H9 (cell line): ENCODE results near the gene MAGEB17. TPM values are rescaled to one million over a fixed set of nuclear protein-coding genes. Genes with fewer than 3 reads are reported as not detected.

Experiments used
- DNase-seq: peaks from one replicate; pipeline ENCODE4 v3.0.0-alpha.2; 2017
- H2AFZ ChIP-seq: one replicate; pipeline ENCODE4 v1.6.1; 2013; ENCODE audit warnings: mild to moderate bottlenecking, low read length, control low read depth, moderate library complexity
- H2AK5ac ChIP-seq: 2 replicates; pipeline ENCODE4 v1.6.1; 2013; ENCODE audit warnings: low read length, control low read depth, mixed read lengths; ENCODE audit not compliant: insufficient read length
- H2BK120ac ChIP-seq: one replicate; pipeline ENCODE4 v1.6.1; 2013; ENCODE audit warnings: low read depth, mild to moderate bottlenecking, low read length, control low read depth, inconsistent platforms; ENCODE audit not compliant: poor library complexity, severe bottlenecking
- H2BK12ac ChIP-seq: 2 replicates; pipeline ENCODE4 v1.6.1; 2013; ENCODE audit warnings: low read length, control low read depth, mixed read lengths, low read depth; ENCODE audit not compliant: insufficient read length
- H2BK15ac ChIP-seq: 2 replicates; pipeline ENCODE4 v1.6.1; 2013; ENCODE audit warnings: low read depth, low read length, control low read depth
- H2BK20ac ChIP-seq: one replicate; pipeline ENCODE4 v1.6.1; 2013; ENCODE audit warnings: low read depth, mild to moderate bottlenecking, low read length, control low read depth, inconsistent platforms; ENCODE audit not compliant: poor library complexity, severe bottlenecking
- H2BK5ac ChIP-seq: 2 replicates; pipeline ENCODE4 v1.6.1; 2013; ENCODE audit warnings: low read length, control low read depth, mixed read lengths; ENCODE audit not compliant: insufficient read length
- H3K14ac ChIP-seq: 2 replicates; pipeline ENCODE4 v1.6.1; 2013; ENCODE audit warnings: low read length, control low read depth; ENCODE audit not compliant: insufficient read depth
- H3K18ac ChIP-seq: 2 replicates; pipeline ENCODE4 v1.6.1; 2013; ENCODE audit warnings: low read depth, mild to moderate bottlenecking, mixed read lengths, low read length, control low read depth; ENCODE audit not compliant: insufficient read length
- H3K23ac ChIP-seq: 2 replicates; pipeline ENCODE4 v1.6.1; 2013; ENCODE audit warnings: low read length, control low read depth, mixed read lengths, low read depth; ENCODE audit not compliant: insufficient read length
- H3K23me2 ChIP-seq: 2 replicates; pipeline ENCODE4 v1.6.1; 2013; ENCODE audit warnings: low read depth, mild to moderate bottlenecking, mixed read lengths, low read length, control low read depth; ENCODE audit not compliant: insufficient read length, poor library complexity, severe bottlenecking
- H3K27ac ChIP-seq: 2 replicates; pipeline ENCODE4 v1.5.1; 2013; ENCODE audit warnings: low read length, control low read depth, mixed read lengths, low read depth; ENCODE audit not compliant: insufficient read length
- H3K27me3 ChIP-seq: 2 replicates; pipeline ENCODE4 v1.6.1; 2013; ENCODE audit warnings: low read length, control low read depth, inconsistent platforms; ENCODE audit not compliant: insufficient read depth
- H3K4ac ChIP-seq: 2 replicates; pipeline ENCODE4 v1.6.1; 2013; ENCODE audit warnings: low read depth, mild to moderate bottlenecking, control low read depth, inconsistent platforms, low read length, moderate library complexity
- H3K4me1 ChIP-seq: 2 replicates; pipeline ENCODE4 v1.6.1; 2013; ENCODE audit warnings: low read length, control low read depth, inconsistent platforms; ENCODE audit not compliant: insufficient read depth
- H3K4me2 ChIP-seq: 2 replicates; pipeline ENCODE4 v1.6.1; 2013; ENCODE audit warnings: low read length, control low read depth, mixed read lengths; ENCODE audit not compliant: insufficient read length, insufficient read depth
- H3K56ac ChIP-seq: 2 replicates; pipeline ENCODE4 v1.6.1; 2013; ENCODE audit warnings: low read depth, mild to moderate bottlenecking, mixed read lengths, low read length, control low read depth; ENCODE audit not compliant: insufficient read length
- H3K79me1 ChIP-seq: 2 replicates; pipeline ENCODE4 v1.6.1; 2013; ENCODE audit warnings: low read depth, mild to moderate bottlenecking, moderate library complexity, low read length, control low read depth, inconsistent platforms; ENCODE audit not compliant: insufficient read depth, poor library complexity, severe bottlenecking
- H3K79me2 ChIP-seq: 2 replicates; pipeline ENCODE4 v1.6.1; 2013; ENCODE audit warnings: low read length, control low read depth, inconsistent platforms; ENCODE audit not compliant: insufficient read depth
- H3K9ac ChIP-seq: 2 replicates; pipeline ENCODE4 v1.6.1; 2013; ENCODE audit warnings: low read length, control low read depth, mixed read lengths; ENCODE audit not compliant: insufficient read length; ENCODE audit errors: extremely low read depth
- H3K9me3 ChIP-seq: one replicate; pipeline ENCODE4 v1.6.1; 2013; ENCODE audit warnings: low read depth, low read length, inconsistent platforms; ENCODE audit not compliant: control insufficient read depth
- H3T11ph ChIP-seq: one replicate; pipeline ENCODE4 v1.6.1; 2013; ENCODE audit warnings: mild to moderate bottlenecking, low read length, control low read depth, inconsistent platforms
- H4K20me1 ChIP-seq: one replicate; pipeline ENCODE4 v1.6.1; 2013; ENCODE audit not compliant: control insufficient read depth, insufficient read length, insufficient read depth
- H4K5ac ChIP-seq: 2 replicates; pipeline ENCODE4 v1.6.1; 2013; ENCODE audit warnings: low read depth, mild to moderate bottlenecking, mixed read lengths, low read length, control low read depth; ENCODE audit not compliant: insufficient read length
- H4K8ac ChIP-seq: replicated peaks from 2 replicates; pipeline ENCODE4 v1.6.1; 2013; ENCODE audit warnings: low read length, control low read depth, mixed read lengths, low read depth; ENCODE audit not compliant: insufficient read length
- H4K91ac ChIP-seq: 2 replicates; pipeline ENCODE4 v1.6.1; 2013; ENCODE audit warnings: low read depth, mild to moderate bottlenecking, moderate library complexity, mixed read lengths, low read length, control low read depth; ENCODE audit not compliant: insufficient read length
- H3K27ac Mint-ChIP-seq, 3 experiments: 2 replicates in 2 of 3; 3 replicates in 1 of 3; pipeline ENCODE4 v1.8.0; 2020 to 2021; ENCODE audit warnings: mixed read lengths in 3 of 3, mild to moderate bottlenecking in 1 of 3, moderate library complexity in 1 of 3
- H3K27me3 Mint-ChIP-seq: 2 replicates; pipeline ENCODE4 v1.8.0; 2021; ENCODE audit warnings: low read depth, mild to moderate bottlenecking, moderate library complexity, mixed read lengths
- H3K36me3 Mint-ChIP-seq, 3 experiments: 2 replicates in 2 of 3; 3 replicates in 1 of 3; pipeline ENCODE4 v1.8.0; 2020 to 2021; ENCODE audit warnings: low read depth in 3 of 3, mixed read lengths in 3 of 3; ENCODE audit not compliant: insufficient read depth in 1 of 3
- H3K4me1 Mint-ChIP-seq, 2 experiments: 2 replicates each; pipeline ENCODE4 v1.8.0; 2020; ENCODE audit warnings: mixed read lengths in 2 of 2
- H3K4me3 Mint-ChIP-seq, 2 experiments: 2 replicates in 1 of 2; 3 replicates in 1 of 2; pipeline ENCODE4 v1.8.0; 2020 to 2021; ENCODE audit warnings: mild to moderate bottlenecking in 2 of 2, mixed read lengths in 2 of 2, moderate library complexity in 1 of 2
- H3K9me3 Mint-ChIP-seq, 2 experiments: 2 replicates in 1 of 2; 3 replicates in 1 of 2; pipeline ENCODE4 v1.8.0; 2020; ENCODE audit warnings: mild to moderate bottlenecking in 2 of 2, mixed read lengths in 2 of 2, moderate library complexity in 1 of 2
- CTCF ChIP-seq: fragments of 200-600 bp; sonication (generic); conservative IDR thresholded peaks from 3 replicates; pipeline ENCODE4 v1.8.0; 2021; ENCODE audit warnings: antibody characterized with exemption, mild to moderate bottlenecking
- WGBS: extraction: QIAGEN DNeasy Blood & Tissue Kit; methylation state at CpG from one replicate; pipeline ENCODE4 v1.1.7; 2013; ENCODE audit warnings: missing lambda C conversion rate, low lambda C conversion rate, mixed read lengths; ENCODE audit not compliant: insufficient read length; ENCODE audit errors: extremely low coverage; 5-methylcytosine and 5-hydroxymethylcytosine counted together
- total RNA-seq: library from RNA; stranded (reverse); gene quantifications from 2 replicates; pipeline ENCODE4 v1.2.1, GENCODE V29; 2021

Gene MAGEB17
- total RNA-seq, 1 experiment from 2014 or later, result 0.74 TPM

- Histone ChIP-seq H4K8ac (no peak overlapping the region), H3K27ac (no peak overlapping the region), H3K9ac (no peak overlapping the region), H3K56ac (no peak overlapping the region), H3K4ac (no peak overlapping the region), H3K4me2 (no peak overlapping the region), H2BK120ac (no peak overlapping the region), H3K9me3 (no peaks in the 10 kb centered on the region), H3K79me1 (no peaks in the 10 kb centered on the region), H2AK5ac (no peak overlapping the region), H2BK5ac (no peak overlapping the region), H4K5ac (no peak overlapping the region), H3T11ph (no peak overlapping the region), H2AFZ (no peak overlapping the region), H3K4me1 (peaks cover 9% of the 10 kb centered on the region), H3K14ac (no peak overlapping the region), H3K23me2 (no peaks in the 10 kb centered on the region), H3K23ac (no peak overlapping the region), H3K27me3 (no peaks in the 10 kb centered on the region), H4K20me1 (no peaks in the 10 kb centered on the region), H4K91ac (no peak overlapping the region), H2BK20ac (no peak overlapping the region), H2BK15ac (no peak overlapping the region), H3K79me2 (no peaks in the 10 kb centered on the region), H3K18ac (no peak overlapping the region), H2BK12ac (no peak overlapping the region)
- H3K9me3 Mint-ChIP-seq, result peaks cover 5% of the 10 kb centered on the region in 2 experiments; a peak in 4 of 5 replicates
- H3K27me3 Mint-ChIP-seq, result no peaks in the 10 kb centered on the region
- peaks cover 26 to 34% of the 10 kb centered on the region in 2 experiments for H3K4me1 Mint-ChIP-seq
- WGBS, result no CpG with 5 or more reads among the region's 1 CpG
- H3K36me3 Mint-ChIP-seq, result peaks cover 5 to 8% (median 7%) of the 10 kb centered on the region in 3 experiments; a peak in 5 of 7 replicates
- TF ChIP-seq CTCF, result no peak
- DNase-seq, result no peak
- H3K27ac Mint-ChIP-seq, result no peak overlapping the region
- no peak overlapping the region for H3K4me3 Mint-ChIP-seq
Measured at GRCh38 chrX:16207634-16208033, 40.4 kb downstream of the MAGEB17 start.
